Uterus (tissue), 4 donors: Measurements from ENCODE around the gene DBNDD1. TPM values are rescaled to one million over a fixed set of nuclear protein-coding genes. Genes with fewer than 3 reads are reported as not detected.
A peak's percentile ranks its signal among the peaks of the same experiment; 100 is the strongest.
"Not testable (repeated sequence)": the region's sequence is repeated elsewhere in the genome, so short reads cannot be mapped to it uniquely, and the experiment has no call there.

ENCODE experiments used
- DNase-seq, 2 donors: peaks; one replicate each; pipeline ENCODE4 v3.0.0-alpha.2; 2019 to 2020
- H3K27ac ChIP-seq, 2 donors: fragments of 200-600 bp; sonication (generic); 1 replicate in 1 of 2; 2 replicates in 1 of 2; pipeline ENCODE4 v1.5.1; 2016 to 2018
- H3K27me3 ChIP-seq, 2 donors: fragments of 200-600 bp; sonication (generic); one replicate each; pipeline ENCODE4 v1.5.1; 2018 to 2019; ENCODE audit warnings: control low read depth in 1 of 2
- H3K36me3 ChIP-seq, 2 donors: fragments of 200-600 bp; sonication (generic); one replicate each; pipeline ENCODE4 v1.5.1; 2019; ENCODE audit warnings: control low read depth in 1 of 2
- H3K4me1 ChIP-seq, 2 donors: fragments of 200-600 bp; sonication (generic); one replicate each; pipeline ENCODE4 v1.5.1; 2018 to 2019; ENCODE audit warnings: control low read depth in 1 of 2
- H3K4me3 ChIP-seq, 2 donors: fragments of 200-600 bp; sonication (generic); 1 replicate in 1 of 2; 2 replicates in 1 of 2; pipeline ENCODE4 v1.5.1; 2018 to 2019; ENCODE audit warnings: mild to moderate bottlenecking in 1 of 2
- H3K9me3 ChIP-seq, 2 donors: fragments of 200-600 bp; sonication (generic); one replicate each; pipeline ENCODE4 v1.5.1; 2019; ENCODE audit warnings: control low read depth in 1 of 2
- CTCF ChIP-seq, 4 experiments: fragments of 200-600 bp in 2 of 4; fragments of 450-650 bp in 2 of 4; sonication (generic) in 2 of 4; IDR thresholded peaks; one replicate each; pipeline ENCODE4 v1.5.1; 2016 to 2019; ENCODE audit warnings: antibody characterized with exemption in 4 of 4, mild to moderate bottlenecking in 2 of 4, moderate library complexity in 1 of 4
- POLR2A ChIP-seq, 2 donors: fragments of 450-650 bp; IDR thresholded peaks; one replicate each; pipeline ENCODE4 v1.6.1; 2016; ENCODE audit warnings: antibody characterized with exemption in 2 of 2, mild to moderate bottlenecking in 1 of 2, moderate library complexity in 1 of 2
- intact Hi-C: fragments of 100-400 bp; cut with DNase I; formaldehyde crosslinking; loops from one replicate; pipeline ENCODE4 v1.15.1; 2023; ENCODE audit warnings: low total_unique reads
- total RNA-seq, 4 donors: library from RNA; depleted of rRNA in 3 of 4; stranded (reverse); fragments of >200 nt in 3 of 4; gene quantifications; one replicate each; pipeline versions ENCODE4 v1.1.0 to v1.2.4, GENCODE V29; 2014 to 2023
- donor health status: DM: yes; HTN: yes; CAD: no.

Gene DBNDD1
- total RNA-seq, 4 donors from 2014 or later = 1.0 to 4.2 TPM; not detected in 2

- Histone ChIP-seq H3K4me1 (peaks cover 0 to 7% of the 10 kb centered on the region in 2 donors), H3K9me3 (no peaks in the 10 kb centered on the region), H3K36me3 (no peaks in the 10 kb centered on the region), H3K4me3 (peak overlapping the region; percentile 61 to 74), H3K27ac (peak overlapping the region; percentile 89 to 92), H3K27me3 (no peaks in the 10 kb centered on the region)
- intact Hi-C loops = no loop called here
- TF ChIP-seq CTCF (IDR thresholded peaks at IDR 0.05) (peak; percentile 4 to 42 (median 25)), POLR2A (IDR thresholded peaks at IDR 0.05) (peak; percentile 64 to 94)
- peak; percentile 84 to 89 for DNase-seq
Measured at GRCh38 chr16:89972244-89973234, 46.7 kb downstream of the DBNDD1 start.

DNA sequence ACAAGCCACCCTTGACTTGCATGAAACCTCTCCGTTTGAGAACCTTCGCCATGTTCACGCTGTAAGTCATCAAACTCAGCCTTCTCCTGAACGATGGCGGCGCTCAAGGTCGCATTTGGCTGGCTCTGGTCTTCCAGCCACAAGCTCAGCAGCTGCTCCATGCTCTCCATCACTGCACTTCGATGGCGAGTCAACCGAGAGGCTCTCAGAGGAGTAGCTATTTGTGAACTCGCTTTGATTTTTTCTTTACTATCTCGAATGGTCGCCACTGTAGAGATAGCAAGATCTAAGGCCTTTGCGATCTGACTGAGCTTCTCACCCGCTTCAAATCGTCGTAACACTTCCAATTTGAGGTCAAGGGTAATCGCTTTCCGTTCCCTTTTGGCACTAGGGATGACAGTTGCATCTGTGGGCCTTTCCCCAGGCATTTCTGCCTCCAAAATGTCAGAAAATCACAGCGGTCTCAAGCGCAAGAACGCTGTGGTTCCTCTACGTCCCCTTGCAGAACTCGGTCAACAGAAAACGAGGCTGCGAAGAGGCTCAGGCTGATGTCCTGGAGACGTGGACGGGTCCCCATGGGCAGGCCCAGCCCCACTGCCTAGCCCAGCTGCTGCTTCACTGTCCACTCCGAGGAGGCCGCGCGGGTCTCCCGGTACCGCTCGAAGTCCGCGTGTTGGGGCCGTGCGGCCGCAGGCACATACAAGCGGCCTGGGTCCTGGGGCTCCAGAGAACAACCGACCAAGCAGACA, 47.6 kb downstream of the DBNDD1 start:
- peak in 1 of 2 donors; percentile 31 for DNase-seq
- TF ChIP-seq POLR2A (IDR thresholded peaks at IDR 0.05) (no peak), CTCF (IDR thresholded peaks at IDR 0.05) (no peak)
- H3K4me3 ChIP-seq = peak overlapping the region; percentile 61 to 74
- H3K27me3 ChIP-seq = no peaks in the 10 kb centered on the region
- peaks cover 0 to 7% of the 10 kb centered on the region in 2 donors for H3K4me1 ChIP-seq
- no peaks in the 10 kb centered on the region for H3K36me3 ChIP-seq
- no peaks in the 10 kb centered on the region for H3K9me3 ChIP-seq
- intact Hi-C loops = no loop called here
- H3K27ac ChIP-seq = peak overlapping the region; percentile 89 to 92

- H3K36me3 ChIP-seq = no peaks in the 10 kb centered on the region
- H3K4me1 ChIP-seq = peaks cover 0 to 7% of the 10 kb centered on the region in 2 donors
- H3K9me3 ChIP-seq = no peaks in the 10 kb centered on the region
- H3K27ac ChIP-seq = no peak overlapping the region
- DNase-seq = no peak
- no peak for TF ChIP-seq CTCF (IDR thresholded peaks at IDR 0.05)
- TF ChIP-seq POLR2A (IDR thresholded peaks at IDR 0.05) = no peak
- H3K27me3 ChIP-seq = no peaks in the 10 kb centered on the region
- intact Hi-C loops = no loop called here
- H3K4me3 ChIP-seq = no peak overlapping the region
Measured at GRCh38 chr16:89969741-89970410, 49.4 kb downstream of the DBNDD1 start.

DNA sequence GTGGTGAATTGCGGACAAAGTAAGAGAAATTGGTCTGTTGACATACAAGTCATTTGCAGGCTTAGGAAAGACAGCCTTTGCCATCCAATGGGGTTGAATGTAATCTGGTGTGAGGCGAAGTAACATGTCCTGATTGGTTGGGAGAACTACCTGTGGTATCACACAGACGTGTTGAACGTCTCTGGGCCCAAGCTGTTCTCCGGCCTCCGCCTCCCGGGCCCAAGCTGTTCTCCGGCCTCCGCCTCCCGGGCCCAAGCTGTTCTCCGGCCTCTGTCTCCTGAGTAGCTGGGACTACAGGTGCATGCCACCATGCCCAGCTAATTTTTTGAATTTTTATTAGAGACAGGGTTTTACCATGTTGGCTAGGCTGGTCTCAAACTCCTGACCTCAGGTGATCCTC, 51.2 kb downstream of the DBNDD1 start:
- H3K9me3 ChIP-seq, intact Hi-C loops, H3K27ac ChIP-seq, H3K36me3 ChIP-seq, DNase-seq, H3K27me3 ChIP-seq, H3K4me1 ChIP-seq, H3K4me3 ChIP-seq: not testable (repeated sequence)

DNA sequence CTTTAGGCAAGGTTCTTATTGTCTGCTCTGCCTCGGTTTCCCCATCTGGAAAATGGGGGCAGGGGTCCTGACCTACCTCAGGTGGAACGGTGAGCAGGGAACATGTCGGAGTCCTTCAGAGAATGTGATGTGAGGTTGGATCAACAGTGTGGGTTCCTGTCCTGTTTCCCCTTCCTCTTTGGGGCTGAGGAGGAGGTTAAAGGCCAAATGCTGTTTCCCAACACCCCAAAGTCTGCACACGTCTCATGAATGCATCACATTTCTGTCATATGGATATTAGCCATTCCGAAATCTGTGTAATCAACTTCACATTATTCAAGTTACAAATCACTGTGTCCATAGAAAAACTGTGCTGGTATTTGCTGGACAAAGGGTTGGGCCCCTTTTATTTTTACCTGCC, 51.8 kb downstream of the DBNDD1 start:
- H3K4me1 ChIP-seq, intact Hi-C loops, H3K27ac ChIP-seq, H3K36me3 ChIP-seq, H3K27me3 ChIP-seq, DNase-seq, H3K9me3 ChIP-seq, H3K4me3 ChIP-seq: not testable (repeated sequence)
